ENCODE results near the gene RNF141. TPM values are rescaled to one million over a fixed set of nuclear protein-coding genes. Genes with fewer than 3 reads are reported as not detected.

RNF141 gene
- total RNA-seq, 3 donors from 2014 or later (not counting 1 experiment from before 2014, with no cell fraction given) = 10.3 to 13.9 (median 11.7) TPM

GRCh38 chr11:10580623-10581022, 39.6 kb upstream of the RNF141 start:
- Histone ChIP-seq H3K9me3 (ENCODE audit: control insufficient read depth, insufficient read depth, low read length) (no peaks in the 10 kb centered on the region), H3K4me1 (ENCODE audit: control insufficient read depth, insufficient read depth, low read length) (peaks cover 21% of the 10 kb centered on the region), H3K36me3 (ENCODE audit: control insufficient read depth, insufficient read depth, low read length) (no peaks in the 10 kb centered on the region), H3K27me3 (ENCODE audit: control insufficient read depth, insufficient read depth, low read length) (no peaks in the 10 kb centered on the region), H3K4me3 (ENCODE audit: low read length) (no peak overlapping the region), H3K27ac (ENCODE audit: low read length) (no peak overlapping the region)
- Mint-ChIP-seq H3K4me1 (no peaks in the 10 kb centered on the region), H3K4me3 (no peak overlapping the region), H3K36me3 (no peaks in the 10 kb centered on the region), H3K27me3 (ENCODE audit: low read depth in 2 of 2) (peaks cover 18 to 19% of the 10 kb centered on the region in 2 donors), H3K27ac (no peak overlapping the region), H3K9me3 (no peaks in the 10 kb centered on the region)
- WGBS (ENCODE audit: insufficient coverage) = 82% methylated on average over 3 of the region's 4 CpGs
- intact Hi-C loops (cut with micrococcal nuclease) = no loop called here
- TF ChIP-seq, protein P1, sequence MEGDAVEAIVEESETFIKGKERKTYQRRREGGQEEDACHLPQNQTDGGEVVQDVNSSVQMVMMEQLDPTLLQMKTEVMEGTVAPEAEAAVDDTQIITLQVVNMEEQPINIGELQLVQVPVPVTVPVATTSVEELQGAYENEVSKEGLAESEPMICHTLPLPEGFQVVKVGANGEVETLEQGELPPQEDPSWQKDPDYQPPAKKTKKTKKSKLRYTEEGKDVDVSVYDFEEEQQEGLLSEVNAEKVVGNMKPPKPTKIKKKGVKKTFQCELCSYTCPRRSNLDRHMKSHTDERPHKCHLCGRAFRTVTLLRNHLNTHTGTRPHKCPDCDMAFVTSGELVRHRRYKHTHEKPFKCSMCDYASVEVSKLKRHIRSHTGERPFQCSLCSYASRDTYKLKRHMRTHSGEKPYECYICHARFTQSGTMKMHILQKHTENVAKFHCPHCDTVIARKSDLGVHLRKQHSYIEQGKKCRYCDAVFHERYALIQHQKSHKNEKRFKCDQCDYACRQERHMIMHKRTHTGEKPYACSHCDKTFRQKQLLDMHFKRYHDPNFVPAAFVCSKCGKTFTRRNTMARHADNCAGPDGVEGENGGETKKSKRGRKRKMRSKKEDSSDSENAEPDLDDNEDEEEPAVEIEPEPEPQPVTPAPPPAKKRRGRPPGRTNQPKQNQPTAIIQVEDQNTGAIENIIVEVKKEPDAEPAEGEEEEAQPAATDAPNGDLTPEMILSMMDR (IDR thresholded peaks at IDR 0.05) = no peak
- DNase-seq (no peak), ATAC-seq (no peak)

DNA sequence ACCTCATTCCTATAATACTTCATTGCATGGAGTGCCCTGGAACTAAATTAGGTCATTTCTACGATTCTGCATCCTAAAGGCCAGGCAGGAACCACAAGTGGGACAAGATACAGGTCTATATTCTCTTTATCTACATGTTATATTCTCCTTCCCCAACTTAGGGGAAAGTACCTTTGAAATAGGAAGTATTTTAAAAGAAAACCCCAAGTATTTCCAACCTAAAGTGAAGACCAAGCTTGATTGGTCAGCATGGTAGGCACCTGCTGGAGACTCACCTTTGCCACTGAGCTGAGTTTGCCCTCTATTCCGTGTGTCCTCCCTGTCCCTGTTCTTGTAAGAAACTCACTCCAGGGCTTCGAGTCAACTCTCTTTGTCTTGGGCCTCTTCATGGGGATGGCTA, 38.7 kb upstream of the RNF141 start:
- H3K27me3 ChIP-seq (ENCODE audit: control insufficient read depth, insufficient read depth, low read length) = no peaks in the 10 kb centered on the region
- H3K9me3 Mint-ChIP-seq = no peaks in the 10 kb centered on the region
- H3K4me3 ChIP-seq (ENCODE audit: low read length) = no peak overlapping the region
- TF ChIP-seq, protein P1 (IDR thresholded peaks at IDR 0.05) = no peak
- H3K4me3 Mint-ChIP-seq = no peak overlapping the region
- peaks cover 21% of the 10 kb centered on the region for H3K4me1 ChIP-seq (ENCODE audit: control insufficient read depth, insufficient read depth, low read length)
- H3K36me3 Mint-ChIP-seq = no peaks in the 10 kb centered on the region
- 74% methylated on average over 3 of the region's 3 CpGs for WGBS (ENCODE audit: insufficient coverage)
- H3K9me3 ChIP-seq (ENCODE audit: control insufficient read depth, insufficient read depth, low read length) = no peaks in the 10 kb centered on the region
- DNase-seq = no peak
- no peaks in the 10 kb centered on the region for H3K36me3 ChIP-seq (ENCODE audit: control insufficient read depth, insufficient read depth, low read length)
- intact Hi-C loops (cut with micrococcal nuclease) = no loop called here
- H3K27me3 Mint-ChIP-seq (ENCODE audit: low read depth in 2 of 2) = peaks cover 18 to 19% of the 10 kb centered on the region in 2 donors
- no peak overlapping the region for H3K27ac ChIP-seq (ENCODE audit: low read length)
- no peaks in the 10 kb centered on the region for H3K4me1 Mint-ChIP-seq
- ATAC-seq = no peak
- H3K27ac Mint-ChIP-seq = no peak overlapping the region

DNA sequence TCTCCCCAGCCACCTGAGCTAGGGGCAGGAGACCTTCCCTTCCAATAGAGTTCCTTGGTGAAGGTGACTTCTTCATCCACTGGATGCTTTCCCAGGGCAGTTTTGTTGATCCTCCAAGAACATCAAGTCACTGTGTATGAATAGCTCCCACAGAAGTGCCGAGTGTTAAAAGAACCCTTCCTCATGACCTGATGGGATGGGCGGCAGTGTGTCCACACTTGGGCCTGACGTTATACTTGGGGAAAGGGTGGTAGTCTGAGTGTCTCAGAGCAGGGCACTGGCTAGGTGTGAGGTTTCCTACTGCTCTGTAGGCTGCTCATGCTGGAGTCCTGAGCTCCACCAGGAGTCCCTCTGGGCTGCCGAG, 35.0 kb upstream of the RNF141 start:
- Histone ChIP-seq H3K27ac (ENCODE audit: low read length) (no peak overlapping the region), H3K4me3 (ENCODE audit: low read length) (no peak overlapping the region), H3K36me3 (ENCODE audit: control insufficient read depth, insufficient read depth, low read length) (no peaks in the 10 kb centered on the region), H3K4me1 (ENCODE audit: control insufficient read depth, insufficient read depth, low read length) (peaks cover 13% of the 10 kb centered on the region), H3K27me3 (ENCODE audit: control insufficient read depth, insufficient read depth, low read length) (no peaks in the 10 kb centered on the region), H3K9me3 (ENCODE audit: control insufficient read depth, insufficient read depth, low read length) (no peaks in the 10 kb centered on the region)
- ATAC-seq (no peak), DNase-seq (no peak)
- H3K36me3 Mint-ChIP-seq = no peaks in the 10 kb centered on the region
- no peaks in the 10 kb centered on the region for H3K9me3 Mint-ChIP-seq
- no peak overlapping the region for H3K4me3 Mint-ChIP-seq
- intact Hi-C loops (cut with micrococcal nuclease) = no loop called here
- no peaks in the 10 kb centered on the region for H3K4me1 Mint-ChIP-seq
- TF ChIP-seq, protein P1 (IDR thresholded peaks at IDR 0.05) = no peak
- peaks cover 15 to 16% of the 10 kb centered on the region in 2 donors for H3K27me3 Mint-ChIP-seq (ENCODE audit: low read depth in 2 of 2)
- 97% methylated on average over 4 of the region's 4 CpGs for WGBS (ENCODE audit: insufficient coverage)
- no peak overlapping the region for H3K27ac Mint-ChIP-seq

DNA sequence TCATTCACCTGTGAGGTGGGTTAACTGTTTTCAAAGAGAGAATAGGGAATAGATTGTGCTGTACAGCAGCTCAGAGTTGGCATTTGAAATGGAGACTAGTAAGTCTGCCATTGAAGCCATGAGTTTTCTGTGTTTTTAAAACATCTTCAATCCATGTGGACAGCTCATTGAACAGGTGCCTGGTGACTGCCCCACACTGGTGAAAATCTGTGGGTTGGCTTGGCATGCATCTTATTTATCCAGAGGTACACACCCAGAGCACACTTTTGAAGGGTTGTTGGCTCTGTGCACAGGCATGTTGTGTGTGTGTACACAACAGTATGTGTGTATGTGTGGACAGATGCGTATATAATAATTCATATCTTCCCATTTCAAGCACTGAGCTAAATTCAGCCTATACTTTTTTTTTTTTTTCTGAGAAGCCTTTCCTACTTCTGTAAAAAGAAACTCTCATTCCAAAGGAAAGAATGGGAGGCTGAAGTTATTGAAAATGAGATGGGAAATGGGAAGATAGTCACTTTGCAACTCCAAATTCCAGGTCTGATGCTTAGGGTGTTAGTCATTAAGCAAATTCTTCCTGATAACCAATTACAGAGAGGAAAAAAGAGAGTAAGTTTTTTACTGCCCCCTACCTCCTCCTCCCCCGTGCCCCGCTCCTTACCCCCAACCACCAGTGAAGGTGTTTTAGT, 34.5 kb upstream of the RNF141 start:
- no peak overlapping the region for H3K4me3 ChIP-seq (ENCODE audit: low read length)
- no peaks in the 10 kb centered on the region for H3K9me3 Mint-ChIP-seq
- intact Hi-C loops (cut with micrococcal nuclease) = no loop called here
- no peak overlapping the region for H3K27ac Mint-ChIP-seq
- no peaks in the 10 kb centered on the region for H3K36me3 ChIP-seq (ENCODE audit: control insufficient read depth, insufficient read depth, low read length)
- ATAC-seq = no peak
- no peaks in the 10 kb centered on the region for H3K4me1 Mint-ChIP-seq
- H3K4me1 ChIP-seq (ENCODE audit: control insufficient read depth, insufficient read depth, low read length) = peaks cover 8% of the 10 kb centered on the region
- no peaks in the 10 kb centered on the region for H3K36me3 Mint-ChIP-seq
- H3K4me3 Mint-ChIP-seq = no peak overlapping the region
- 100% methylated on average over 2 of the region's 3 CpGs for whole genome bisulfite sequencing (ENCODE audit: insufficient coverage)
- TF ChIP-seq, protein P1 (IDR thresholded peaks at IDR 0.05) = no peak
- H3K9me3 ChIP-seq (ENCODE audit: control insufficient read depth, insufficient read depth, low read length) = no peaks in the 10 kb centered on the region
- no peak overlapping the region for H3K27ac ChIP-seq (ENCODE audit: low read length)
- peaks cover 15 to 16% of the 10 kb centered on the region in 2 donors for H3K27me3 Mint-ChIP-seq (ENCODE audit: low read depth in 2 of 2)
- no peak for DNase-seq
- H3K27me3 ChIP-seq (ENCODE audit: control insufficient read depth, insufficient read depth, low read length) = no peaks in the 10 kb centered on the region

Measured in natural killer cell (primary cell).